Muscle layer of duodenum (tissue), 2 donors: ENCODE data around the gene WFDC2.

Source experiments
- H3K27ac ChIP-seq: one replicate; pipeline ENCODE4 v1.7.0; 2013; ENCODE audit warnings: mild to moderate bottlenecking, low read length
- H3K27me3 ChIP-seq: one replicate; pipeline ENCODE4 v1.7.0; 2013; ENCODE audit warnings: low read depth, mild to moderate bottlenecking, control low read depth, low read length
- H3K36me3 ChIP-seq, 2 donors: one replicate each; pipeline ENCODE4 v1.7.0; 2013; ENCODE audit warnings: low read length in 2 of 2, control low read depth in 1 of 2, mild to moderate bottlenecking in 1 of 2; ENCODE audit not compliant: insufficient read depth in 2 of 2, control insufficient read depth in 1 of 2
- H3K4me1 ChIP-seq, 2 donors: one replicate each; pipeline ENCODE4 v1.7.0; 2013; ENCODE audit warnings: low read length in 2 of 2, mild to moderate bottlenecking in 2 of 2, control low read depth in 1 of 2, moderate library complexity in 1 of 2; ENCODE audit not compliant: insufficient read depth in 2 of 2, control insufficient read depth in 1 of 2
- H3K4me3 ChIP-seq, 2 donors: one replicate each; pipeline ENCODE4 v1.7.0; 2013; ENCODE audit warnings: low read length in 2 of 2, low read depth in 1 of 2, mild to moderate bottlenecking in 1 of 2
- H3K9me3 ChIP-seq, 2 donors: one replicate each; pipeline ENCODE4 v1.7.0; 2013; ENCODE audit warnings: low read length in 2 of 2, control low read depth in 1 of 2, mild to moderate bottlenecking in 1 of 2; ENCODE audit not compliant: control insufficient read depth in 1 of 2
- donor health status: healthy.

The WFDC2 gene

DNA sequence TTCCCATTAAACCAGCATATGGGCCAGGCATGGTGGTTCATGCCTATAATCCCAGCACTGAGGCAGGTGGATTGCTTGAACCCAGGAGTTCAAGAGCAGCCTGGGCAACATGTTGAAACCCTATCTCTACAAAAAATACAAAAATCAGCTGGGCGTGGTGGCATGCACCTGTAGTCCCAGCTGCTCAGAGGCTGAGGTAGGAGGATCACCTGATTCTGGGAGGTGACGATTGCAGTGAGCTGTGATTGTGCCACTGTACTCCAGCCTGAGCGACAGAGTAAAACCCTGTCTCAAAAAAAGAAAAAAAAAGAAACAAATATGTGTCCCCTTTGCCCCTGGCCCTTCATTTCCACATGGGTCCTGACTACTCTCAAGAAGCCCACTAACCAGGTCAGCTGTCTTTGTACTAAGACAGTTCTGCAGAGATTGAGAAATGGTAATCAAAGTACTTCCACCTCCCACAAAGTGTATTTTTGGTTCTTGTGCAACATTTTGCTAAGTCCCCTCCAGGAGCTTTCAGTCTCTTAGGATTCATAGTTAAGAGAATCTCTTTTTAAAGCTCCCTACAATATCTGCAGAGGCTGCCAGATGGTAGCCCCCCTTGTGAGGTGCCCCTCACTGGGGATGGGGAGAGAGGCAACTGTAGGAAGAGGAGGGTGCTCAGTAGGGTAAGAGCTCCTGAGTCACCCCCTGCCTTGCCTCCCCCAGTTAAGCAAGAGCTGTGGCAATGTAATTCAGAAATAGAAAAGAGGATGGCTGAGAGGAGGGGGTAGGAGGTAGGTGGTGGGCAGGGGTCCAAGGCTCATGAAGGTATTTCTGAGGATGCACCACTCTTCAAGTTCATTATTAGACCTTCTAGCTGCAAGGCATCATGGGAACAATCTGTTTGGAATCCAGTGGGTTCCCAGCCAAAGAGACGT, 16.5 kb upstream of the WFDC2 start:
- Histone ChIP-seq H3K4me3 (no peak overlapping the region), H3K27me3 (no peaks in the 10 kb centered on the region), H3K9me3 (no peaks in the 10 kb centered on the region), H3K36me3 (no peaks in the 10 kb centered on the region), H3K4me1 (peaks cover 0 to 7% of the 10 kb centered on the region in 2 donors), H3K27ac (no peak overlapping the region)

GRCh38 chr20:45456632-45457031, 12.9 kb upstream of the WFDC2 start:
- no peaks in the 10 kb centered on the region for H3K9me3 ChIP-seq
- H3K36me3 ChIP-seq: no peaks in the 10 kb centered on the region
- no peaks in the 10 kb centered on the region for H3K27me3 ChIP-seq
- H3K27ac ChIP-seq: no peak overlapping the region
- H3K4me3 ChIP-seq: no peak overlapping the region
- no peaks in the 10 kb centered on the region for H3K4me1 ChIP-seq

DNA sequence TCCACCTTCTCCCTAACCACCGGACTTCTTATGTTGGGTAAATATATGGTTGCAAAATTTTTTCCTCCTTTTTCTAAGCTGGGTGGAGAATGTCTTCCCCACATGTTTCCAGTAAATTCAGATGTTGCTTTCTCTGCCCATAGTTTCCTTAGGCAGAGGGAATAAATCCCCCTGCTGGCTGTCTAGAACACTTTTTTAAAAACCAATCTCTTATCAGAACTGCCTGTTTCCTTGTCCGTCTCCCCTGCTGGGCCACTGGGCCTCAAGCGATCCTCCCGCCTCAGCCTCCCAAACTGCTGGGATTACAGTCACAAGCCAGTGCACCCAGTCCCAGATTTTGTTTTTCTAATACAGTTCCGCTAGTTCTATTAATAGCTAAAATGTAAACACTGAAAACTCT, 9.9 kb upstream of the WFDC2 start:
- no peaks in the 10 kb centered on the region for H3K9me3 ChIP-seq
- H3K36me3 ChIP-seq: no peaks in the 10 kb centered on the region
- no peak overlapping the region for H3K4me3 ChIP-seq

DNA sequence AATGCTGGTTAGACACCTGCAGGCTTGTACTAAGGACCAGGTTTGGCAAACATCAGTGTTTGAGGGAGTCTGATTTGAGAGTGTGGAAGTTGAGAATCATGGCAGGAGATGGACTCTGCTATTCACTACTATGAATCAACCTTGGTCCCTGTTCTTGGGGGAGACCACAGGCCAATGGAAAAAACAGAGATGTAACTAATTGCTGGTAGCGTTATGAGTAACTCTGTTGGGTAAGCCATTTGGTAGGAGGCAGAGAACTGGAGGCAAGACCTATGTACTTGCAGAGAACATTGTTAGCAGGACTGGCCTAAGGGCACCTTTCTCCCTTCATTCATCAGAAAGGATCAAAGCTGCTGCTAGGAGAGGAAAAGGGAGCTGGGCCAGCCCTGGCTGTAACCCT, 8.3 kb upstream of the WFDC2 start:
- Histone ChIP-seq H3K27ac (no peak overlapping the region), H3K4me3 (no peak overlapping the region), H3K27me3 (peaks cover 4% of the 10 kb centered on the region), H3K4me1 (no peaks in the 10 kb centered on the region), H3K9me3 (no peaks in the 10 kb centered on the region), H3K36me3 (no peaks in the 10 kb centered on the region)

More for the DNA sequence above, 9.9 kb upstream of the WFDC2 start:
- no peak overlapping the region for H3K27ac ChIP-seq
- H3K4me1 ChIP-seq: no peaks in the 10 kb centered on the region
- H3K27me3 ChIP-seq: peaks cover 4% of the 10 kb centered on the region

DNA sequence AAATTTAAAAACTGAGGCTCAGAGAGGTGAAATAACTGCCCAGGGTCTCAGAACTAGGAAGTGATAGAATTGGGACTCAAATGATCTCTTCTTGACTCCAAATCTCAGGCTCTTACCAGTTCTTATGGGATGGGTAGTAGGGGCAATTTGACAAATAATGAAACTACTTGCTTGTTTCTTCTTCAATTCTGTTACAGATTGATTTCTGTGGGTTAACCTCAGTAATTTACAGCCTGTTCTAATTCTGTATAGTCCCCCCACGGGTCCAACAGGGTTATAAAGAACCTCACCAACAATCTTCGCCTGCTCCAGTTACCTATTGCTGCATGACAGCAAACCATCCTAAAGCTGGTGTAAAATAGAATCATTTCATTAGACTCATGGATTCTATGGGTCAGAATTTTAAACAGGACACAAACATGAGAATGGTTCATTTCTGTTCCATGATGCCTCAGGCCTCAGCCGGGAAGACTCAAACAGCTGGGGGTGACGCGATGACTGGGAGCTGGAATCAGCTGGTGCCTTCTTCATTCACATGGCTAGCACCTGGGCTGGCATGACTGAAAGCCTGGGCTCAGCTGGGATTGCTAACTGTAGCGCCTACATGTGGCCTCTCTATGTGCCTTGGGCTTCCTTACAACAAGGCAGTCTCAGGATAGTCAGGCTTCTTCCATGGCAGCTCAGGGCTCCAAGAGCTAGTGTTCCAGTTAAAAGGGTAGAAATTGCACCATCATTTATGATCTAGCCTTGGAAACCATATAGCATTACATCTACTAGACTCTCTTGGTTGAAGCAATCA, 6.6 kb upstream of the WFDC2 start:
- Histone ChIP-seq H3K4me3 (no peak overlapping the region), H3K36me3 (no peaks in the 10 kb centered on the region), H3K27ac (no peak overlapping the region), H3K4me1 (no peaks in the 10 kb centered on the region), H3K9me3 (no peaks in the 10 kb centered on the region), H3K27me3 (peaks cover 4% of the 10 kb centered on the region)

- Histone ChIP-seq H3K4me3 (no peak overlapping the region), H3K9me3 (no peaks in the 10 kb centered on the region), H3K27ac (no peak overlapping the region), H3K36me3 (no peaks in the 10 kb centered on the region), H3K4me1 (no peaks in the 10 kb centered on the region), H3K27me3 (peaks cover 4% of the 10 kb centered on the region)
These were observed 5.8 kb upstream of the WFDC2 start for GRCh38 chr20:45463709-45464108.

DNA sequence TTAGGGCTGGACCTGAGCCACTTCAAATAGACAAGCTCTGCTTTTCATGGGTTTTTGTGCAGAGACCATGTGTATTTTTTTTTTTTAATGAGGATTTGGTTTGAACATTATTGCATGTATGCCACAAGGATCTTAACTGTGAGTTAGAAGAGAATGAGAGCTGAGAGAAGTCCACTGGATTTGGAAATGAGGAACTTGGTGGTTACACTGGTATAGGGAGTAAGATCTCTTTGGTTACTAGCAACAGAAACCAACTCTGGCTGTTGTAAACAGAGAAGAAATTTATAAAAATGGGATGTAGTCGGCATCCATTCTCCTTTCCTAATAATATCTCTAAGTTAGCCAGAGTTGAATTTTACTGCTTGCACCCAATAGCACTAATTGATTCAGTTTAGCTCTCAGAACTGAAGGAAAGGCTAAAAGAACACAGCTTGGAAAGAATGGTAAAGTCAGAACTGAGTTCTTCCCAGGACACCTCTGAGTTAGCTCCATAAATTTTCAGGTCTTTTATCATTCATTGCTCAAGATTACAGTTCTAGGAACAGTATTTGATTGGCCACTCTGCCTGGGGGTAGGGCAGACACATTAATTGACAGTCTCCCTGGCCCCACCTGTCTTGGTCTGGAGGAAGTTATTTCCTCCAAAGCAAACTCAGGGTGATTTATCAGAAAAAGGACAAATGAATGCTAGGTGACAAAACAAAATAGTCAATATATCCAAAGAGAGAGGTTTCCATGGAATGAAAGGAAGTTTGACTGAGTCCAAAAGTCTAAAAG, 3.9 kb upstream of the WFDC2 start:
- Histone ChIP-seq H3K9me3 (no peaks in the 10 kb centered on the region), H3K4me1 (peaks cover 0 to 16% of the 10 kb centered on the region in 2 donors), H3K4me3 (no peak overlapping the region), H3K27me3 (peaks cover 5% of the 10 kb centered on the region), H3K36me3 (no peaks in the 10 kb centered on the region), H3K27ac (no peak overlapping the region)

GRCh38 chr20:45467172-45467571, 2.4 kb upstream of the WFDC2 start:
- Histone ChIP-seq H3K27ac (no peak overlapping the region), H3K36me3 (no peaks in the 10 kb centered on the region), H3K4me1 (peaks cover 0 to 20% of the 10 kb centered on the region in 2 donors), H3K4me3 (no peak overlapping the region), H3K27me3 (peaks cover 14% of the 10 kb centered on the region), H3K9me3 (no peaks in the 10 kb centered on the region)

DNA sequence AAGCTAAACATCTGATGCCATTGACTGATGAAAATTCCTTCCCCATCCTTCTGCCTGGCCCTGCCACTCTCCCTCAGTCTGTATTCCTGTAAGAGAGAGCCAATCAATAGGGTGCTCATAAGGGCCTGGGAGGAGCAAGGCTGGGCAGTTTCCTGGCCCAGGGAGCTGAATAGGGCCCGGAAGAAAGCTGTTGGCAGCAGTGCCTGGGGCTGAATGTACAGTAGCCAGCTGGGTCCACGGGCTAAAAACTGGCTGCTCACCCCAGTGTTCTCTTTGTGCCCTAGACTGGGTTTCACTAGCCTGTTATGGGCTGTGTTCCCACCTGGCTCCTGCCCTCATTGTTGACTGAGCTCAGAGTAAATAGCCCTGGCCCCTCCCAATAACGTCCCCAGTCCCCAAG, 1.7 kb upstream of the WFDC2 start:
- H3K4me1 ChIP-seq: peaks cover 0 to 20% of the 10 kb centered on the region in 2 donors
- peaks cover 14% of the 10 kb centered on the region for H3K27me3 ChIP-seq
- H3K36me3 ChIP-seq: no peaks in the 10 kb centered on the region
- no peak overlapping the region for H3K27ac ChIP-seq
- no peaks in the 10 kb centered on the region for H3K9me3 ChIP-seq
- no peak overlapping the region for H3K4me3 ChIP-seq

DNA sequence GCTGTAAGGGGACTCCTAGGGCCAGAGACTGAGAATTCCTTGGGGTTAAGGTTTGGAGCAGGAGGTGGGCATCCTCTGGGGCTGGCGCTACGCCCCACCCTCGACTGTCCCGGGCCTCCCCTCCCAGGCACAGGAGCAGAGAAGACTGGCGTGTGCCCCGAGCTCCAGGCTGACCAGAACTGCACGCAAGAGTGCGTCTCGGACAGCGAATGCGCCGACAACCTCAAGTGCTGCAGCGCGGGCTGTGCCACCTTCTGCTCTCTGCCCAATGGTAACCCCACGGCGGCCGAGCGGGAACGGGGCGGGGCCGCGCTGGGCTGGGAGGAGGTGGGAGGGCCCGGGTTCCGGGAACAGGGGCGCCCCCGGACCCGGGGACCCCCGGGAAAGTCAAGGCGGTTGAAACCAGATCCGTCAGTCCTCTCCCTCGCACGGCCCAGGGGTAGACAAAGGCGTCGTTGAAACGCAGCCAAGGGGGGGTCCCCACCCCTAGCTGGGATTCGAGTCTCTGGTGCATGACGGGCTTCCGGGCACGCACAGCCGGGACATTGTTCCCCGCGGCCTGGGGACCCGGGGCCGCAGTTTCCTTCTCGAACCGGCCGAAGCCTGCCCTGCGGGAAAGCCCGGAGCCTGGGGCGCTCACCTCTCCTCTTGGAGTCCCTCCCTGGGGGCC, 844 bp downstream of the WFDC2 start:
- Histone ChIP-seq H3K27me3 (peaks cover 10% of the 10 kb centered on the region), H3K36me3 (no peaks in the 10 kb centered on the region), H3K4me1 (peaks cover 0 to 20% of the 10 kb centered on the region in 2 donors), H3K9me3 (no peaks in the 10 kb centered on the region), H3K27ac (no peak overlapping the region), H3K4me3 (peak overlapping the region; percentile 57 to 75)
